Smooth muscle cell (in vitro differentiated cells): ENCODE data around the gene TMUB1. TPM values are rescaled to one million over a fixed set of nuclear protein-coding genes. Genes with fewer than 3 reads are reported as not detected.

ENCODE experiments used
- DNase-seq: peaks from one replicate; lab custom pipeline; 2025; ENCODE audit not compliant: unreplicated experiment; lab: John Stamatoyannopoulos, UW
- H2AFZ ChIP-seq: fragments of 200-600 bp; sonication (generic); 2 replicates; pipeline ENCODE4 v1.6.0; 2016; ENCODE audit warnings: antibody characterized with exemption, low read depth, mild to moderate bottlenecking
- H3F3A ChIP-seq: fragments of 200-600 bp; sonication (generic); 2 replicates; pipeline ENCODE4 v1.6.0; 2017; ENCODE audit warnings: antibody characterized with exemption, low read depth
- H3K27ac ChIP-seq: fragments of 200-600 bp; sonication (generic); 2 replicates; pipeline ENCODE4 v1.5.1; 2016; ENCODE audit warnings: low read depth, mild to moderate bottlenecking
- H3K27me3 ChIP-seq: fragments of 200-600 bp; sonication (generic); 2 replicates; pipeline ENCODE4 v1.6.1; 2016; ENCODE audit warnings: low read depth, mild to moderate bottlenecking
- H3K36me3 ChIP-seq: fragments of 200-600 bp; sonication (generic); 2 replicates; pipeline ENCODE4 v1.5.1; 2016; ENCODE audit warnings: low read depth
- H3K4me1 ChIP-seq: fragments of 200-600 bp; sonication (generic); 2 replicates; pipeline ENCODE4 v1.5.1; 2016; ENCODE audit warnings: low read depth
- H3K4me2 ChIP-seq: fragments of 200-600 bp; sonication (generic); 2 replicates; pipeline ENCODE4 v1.6.0; 2016; ENCODE audit warnings: mild to moderate bottlenecking
- H3K4me3 ChIP-seq: fragments of 200-600 bp; sonication (generic); 2 replicates; pipeline ENCODE4 v1.5.1; 2016; ENCODE audit warnings: mild to moderate bottlenecking
- H3K79me2 ChIP-seq: fragments of 200-600 bp; sonication (generic); 2 replicates; pipeline ENCODE4 v1.6.0; 2016; ENCODE audit warnings: low read depth, mild to moderate bottlenecking
- H3K9ac ChIP-seq: fragments of 200-600 bp; sonication (generic); 2 replicates; pipeline ENCODE4 v1.6.0; 2016; ENCODE audit warnings: low read depth
- H3K9me3 ChIP-seq: fragments of 200-600 bp; sonication (generic); replicated peaks from 2 replicates; pipeline ENCODE4 v1.5.1; 2016; ENCODE audit warnings: low read depth
- H4K20me1 ChIP-seq: fragments of 200-600 bp; sonication (generic); 2 replicates; pipeline ENCODE4 v1.6.0; 2016; ENCODE audit warnings: low read depth
- WGBS: methylation state at CpG from one replicate; pipeline ENCODE4 v1.1.7; 2016; ENCODE audit warnings: low lambda C conversion rate; 5-methylcytosine and 5-hydroxymethylcytosine counted together
- polyA plus RNA-seq: library from polyadenylated mRNA; unstranded; fragments of >200 nt; fragmentation: Nextera tagmentation; extraction: Ambion mirVana; gene quantifications from 2 replicates; pipeline ENCODE4 v1.2.1, GENCODE V29; 2016
- total RNA-seq: library from RNA; depleted of rRNA; stranded (reverse); fragments of >200 nt; gene quantifications from 2 replicates; pipeline ENCODE4 v1.2.3, GENCODE V29; 2014
- TF ChIP-seq, protein P1 (sequence below): fragments of 200-600 bp; sonication (generic); IDR thresholded peaks from 2 replicates; pipeline ENCODE4 v1.5.1; 2017; ENCODE audit warnings: borderline replicate concordance, mild to moderate bottlenecking, antibody characterized with exemption; ENCODE audit not compliant: insufficient read depth, poor library complexity, severe bottlenecking

Gene TMUB1
- total and polyA plus RNA-seq, 2 experiments from 2014 or later: 35.9 to 69.8 TPM

DNA sequence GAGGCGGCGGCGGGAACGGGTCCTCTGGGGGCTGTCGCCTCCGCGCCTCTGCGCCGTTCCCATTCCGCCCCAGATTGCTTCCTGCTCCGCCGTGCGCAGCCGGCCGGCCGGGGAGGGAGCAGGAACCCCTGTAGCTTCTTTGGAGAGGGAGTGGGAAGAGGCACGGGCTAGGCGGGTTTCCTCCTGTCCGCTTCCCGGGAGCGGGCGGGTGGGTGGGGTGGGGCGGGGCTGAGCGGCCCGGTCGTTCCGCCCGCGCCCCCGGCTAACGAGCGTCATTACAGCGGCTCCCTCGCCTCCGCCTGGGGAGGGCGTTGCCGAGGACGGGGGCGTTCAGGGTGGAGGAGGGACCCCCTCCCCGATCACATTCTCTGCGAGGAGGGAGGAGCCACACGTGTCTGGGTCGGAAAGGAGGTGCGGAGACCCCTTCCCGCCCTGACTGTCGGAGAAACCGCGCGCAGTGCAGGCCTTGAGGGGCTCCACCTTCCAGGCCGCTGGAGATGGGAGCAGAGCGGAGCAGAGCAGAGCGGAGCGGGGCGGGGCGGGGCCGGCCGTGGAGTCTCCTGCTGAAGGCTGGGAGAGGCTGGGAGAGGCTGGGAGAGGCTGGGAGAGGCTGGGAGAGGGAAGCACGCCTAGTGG, 42.7 kb upstream of the TMUB1 start:
- Histone ChIP-seq H3K27me3 (no peaks in the 10 kb centered on the region), H4K20me1 (peaks cover 89% of the 10 kb centered on the region), H3K9ac (no peak overlapping the region), H2AFZ (no peak overlapping the region), H3K79me2 (no peaks in the 10 kb centered on the region), H3K4me2 (peak overlapping the region; percentile 100), H3K4me1 (no peaks in the 10 kb centered on the region), H3K4me3 (peak overlapping the region; percentile 55), H3F3A (peaks cover 3% of the 10 kb centered on the region), H3K9me3 (no peaks in the 10 kb centered on the region), H3K27ac (no peak overlapping the region), H3K36me3 (no peaks in the 10 kb centered on the region)
- DNase-seq: peak; percentile 13
- WGBS: 8% methylated on average over 37 of the region's 58 CpGs
- TF ChIP-seq, protein P1, sequence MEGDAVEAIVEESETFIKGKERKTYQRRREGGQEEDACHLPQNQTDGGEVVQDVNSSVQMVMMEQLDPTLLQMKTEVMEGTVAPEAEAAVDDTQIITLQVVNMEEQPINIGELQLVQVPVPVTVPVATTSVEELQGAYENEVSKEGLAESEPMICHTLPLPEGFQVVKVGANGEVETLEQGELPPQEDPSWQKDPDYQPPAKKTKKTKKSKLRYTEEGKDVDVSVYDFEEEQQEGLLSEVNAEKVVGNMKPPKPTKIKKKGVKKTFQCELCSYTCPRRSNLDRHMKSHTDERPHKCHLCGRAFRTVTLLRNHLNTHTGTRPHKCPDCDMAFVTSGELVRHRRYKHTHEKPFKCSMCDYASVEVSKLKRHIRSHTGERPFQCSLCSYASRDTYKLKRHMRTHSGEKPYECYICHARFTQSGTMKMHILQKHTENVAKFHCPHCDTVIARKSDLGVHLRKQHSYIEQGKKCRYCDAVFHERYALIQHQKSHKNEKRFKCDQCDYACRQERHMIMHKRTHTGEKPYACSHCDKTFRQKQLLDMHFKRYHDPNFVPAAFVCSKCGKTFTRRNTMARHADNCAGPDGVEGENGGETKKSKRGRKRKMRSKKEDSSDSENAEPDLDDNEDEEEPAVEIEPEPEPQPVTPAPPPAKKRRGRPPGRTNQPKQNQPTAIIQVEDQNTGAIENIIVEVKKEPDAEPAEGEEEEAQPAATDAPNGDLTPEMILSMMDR: no peak

DNA sequence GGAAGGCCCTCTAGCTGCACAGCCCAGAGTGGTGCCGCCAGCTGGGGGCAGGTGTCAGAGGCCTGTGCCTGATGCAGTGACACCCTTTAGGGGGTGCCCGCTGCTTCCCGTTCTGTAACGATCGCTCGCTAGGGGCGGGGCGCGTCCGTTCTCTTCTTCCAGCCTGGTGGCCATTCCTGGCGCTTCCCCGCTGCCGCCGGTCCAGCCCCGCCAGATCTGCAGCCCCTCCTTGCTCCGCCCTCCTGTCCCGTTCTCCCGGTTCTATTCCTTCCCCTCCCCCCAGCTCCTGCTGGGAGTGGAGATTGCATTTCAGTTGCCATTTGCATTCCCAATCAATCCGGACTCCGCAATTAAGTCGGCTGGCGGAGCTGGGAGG, 42.2 kb upstream of the TMUB1 start:
- Histone ChIP-seq H2AFZ (no peak overlapping the region), H3K9ac (no peak overlapping the region), H3K27ac (no peak overlapping the region), H3K4me2 (peak overlapping the region; percentile 100), H3K4me3 (peak overlapping the region; percentile 55), H3K4me1 (no peaks in the 10 kb centered on the region), H3K9me3 (no peaks in the 10 kb centered on the region), H4K20me1 (peaks cover 87% of the 10 kb centered on the region), H3K27me3 (no peaks in the 10 kb centered on the region), H3K36me3 (no peaks in the 10 kb centered on the region), H3F3A (peaks cover 3% of the 10 kb centered on the region), H3K79me2 (no peaks in the 10 kb centered on the region)
- TF ChIP-seq, protein P1: no peak
- DNase-seq: no peak
- WGBS: 7% methylated on average over 22 of the region's 22 CpGs

DNA sequence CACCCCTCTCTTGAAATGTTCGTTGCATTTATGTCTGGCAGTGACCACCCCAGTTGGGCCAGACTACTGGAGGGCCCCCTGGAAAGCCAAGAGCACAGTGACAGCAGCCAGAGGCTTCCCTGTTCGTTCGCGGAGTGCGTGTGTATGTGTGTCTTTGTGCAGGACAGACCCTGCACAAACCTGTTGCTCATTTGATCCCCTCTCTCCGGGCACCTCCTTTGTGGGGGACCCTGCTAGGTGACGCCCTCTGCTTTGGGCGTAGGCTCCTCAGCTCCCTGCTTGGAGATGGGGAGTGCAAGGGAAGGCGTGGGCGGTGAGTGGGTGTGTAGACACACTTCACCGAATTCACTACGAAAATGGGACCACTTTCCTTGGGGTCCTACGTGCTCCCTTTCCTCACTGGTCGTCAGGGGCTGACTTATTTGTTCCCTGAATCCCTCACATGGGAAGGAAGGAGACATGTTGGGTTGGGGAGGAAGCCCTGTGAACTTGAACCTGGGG, 41.7 kb upstream of the TMUB1 start:
- Histone ChIP-seq H4K20me1 (peaks cover 87% of the 10 kb centered on the region), H3F3A (peaks cover 3% of the 10 kb centered on the region), H3K27ac (no peak overlapping the region), H3K36me3 (no peaks in the 10 kb centered on the region), H2AFZ (no peak overlapping the region), H3K27me3 (no peaks in the 10 kb centered on the region), H3K9me3 (no peaks in the 10 kb centered on the region), H3K4me3 (no peak overlapping the region), H3K79me2 (no peaks in the 10 kb centered on the region), H3K4me1 (no peaks in the 10 kb centered on the region), H3K9ac (no peak overlapping the region), H3K4me2 (peak overlapping the region; percentile 100)
- TF ChIP-seq, protein P1: no peak
- WGBS: 87% methylated on average over 14 of the region's 14 CpGs
- DNase-seq: no peak

DNA sequence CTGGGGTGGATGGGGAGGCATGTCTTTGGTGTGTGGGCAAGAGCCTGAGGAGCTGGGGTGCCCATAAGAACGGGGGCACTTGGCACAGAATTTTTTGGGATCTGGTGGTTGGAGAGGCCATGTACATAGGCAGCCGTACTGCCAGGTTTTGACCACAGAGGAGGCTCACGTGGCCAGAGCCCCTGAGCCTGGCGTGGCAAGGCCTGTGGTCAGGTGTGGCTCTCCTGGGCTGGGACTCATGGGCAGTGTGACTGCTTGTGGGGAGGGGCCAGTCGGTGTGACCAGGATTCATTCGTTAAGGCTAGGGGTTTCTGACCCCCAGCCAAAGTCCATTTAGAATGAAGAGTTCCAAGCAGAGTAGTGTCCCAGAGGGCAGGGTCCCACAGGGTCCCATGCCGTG, 41.2 kb upstream of the TMUB1 start:
- H3K27ac ChIP-seq: no peak overlapping the region
- no peak overlapping the region for H2AFZ ChIP-seq
- 92% methylated on average over 7 of the region's 7 CpGs for WGBS
- H3K9ac ChIP-seq: no peak overlapping the region
- DNase-seq: no peak
- no peaks in the 10 kb centered on the region for H3K27me3 ChIP-seq
- H3K79me2 ChIP-seq: no peaks in the 10 kb centered on the region
- peaks cover 3% of the 10 kb centered on the region for H3F3A ChIP-seq
- TF ChIP-seq, protein P1: no peak
- H3K4me2 ChIP-seq: no peak overlapping the region
- H3K9me3 ChIP-seq: no peaks in the 10 kb centered on the region
- no peaks in the 10 kb centered on the region for H3K4me1 ChIP-seq
- no peaks in the 10 kb centered on the region for H3K36me3 ChIP-seq
- peaks cover 87% of the 10 kb centered on the region for H4K20me1 ChIP-seq
- H3K4me3 ChIP-seq: no peak overlapping the region
